ENCODE measurements around the gene GINS2.

DNA sequence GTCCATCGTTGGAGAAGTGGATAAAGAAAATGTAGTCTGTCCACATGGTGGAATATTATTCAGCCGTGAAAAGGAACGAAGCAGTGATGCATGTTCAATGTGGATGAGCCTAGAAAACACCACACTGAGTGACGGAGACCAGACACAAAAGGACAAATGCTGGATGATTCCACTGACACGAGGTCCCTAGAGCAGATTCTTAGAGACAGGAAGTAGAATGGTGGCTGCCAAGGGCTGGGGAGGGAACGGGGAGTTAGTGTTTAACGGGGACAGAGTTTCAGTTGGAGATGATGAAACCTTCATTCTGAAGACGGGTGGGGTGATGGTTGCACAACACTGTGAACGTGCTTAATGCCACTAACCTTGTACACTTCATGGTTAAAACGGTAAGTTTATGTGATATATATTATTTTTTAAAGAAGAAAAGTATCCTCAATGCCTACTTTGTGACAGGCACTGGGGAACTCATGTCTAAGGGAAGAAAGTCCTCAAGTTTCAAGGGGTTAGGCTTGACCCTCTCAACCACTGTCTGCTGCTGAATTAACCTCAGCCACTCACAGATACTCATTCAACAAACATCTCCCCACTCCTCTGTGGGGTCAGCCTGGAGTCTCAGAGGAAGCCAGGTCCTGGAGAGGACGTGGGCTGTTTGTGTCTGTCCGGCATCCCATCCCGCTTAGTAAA, 44.5 kb upstream of the GINS2 start:
- TF ChIP-seq, protein P1, sequence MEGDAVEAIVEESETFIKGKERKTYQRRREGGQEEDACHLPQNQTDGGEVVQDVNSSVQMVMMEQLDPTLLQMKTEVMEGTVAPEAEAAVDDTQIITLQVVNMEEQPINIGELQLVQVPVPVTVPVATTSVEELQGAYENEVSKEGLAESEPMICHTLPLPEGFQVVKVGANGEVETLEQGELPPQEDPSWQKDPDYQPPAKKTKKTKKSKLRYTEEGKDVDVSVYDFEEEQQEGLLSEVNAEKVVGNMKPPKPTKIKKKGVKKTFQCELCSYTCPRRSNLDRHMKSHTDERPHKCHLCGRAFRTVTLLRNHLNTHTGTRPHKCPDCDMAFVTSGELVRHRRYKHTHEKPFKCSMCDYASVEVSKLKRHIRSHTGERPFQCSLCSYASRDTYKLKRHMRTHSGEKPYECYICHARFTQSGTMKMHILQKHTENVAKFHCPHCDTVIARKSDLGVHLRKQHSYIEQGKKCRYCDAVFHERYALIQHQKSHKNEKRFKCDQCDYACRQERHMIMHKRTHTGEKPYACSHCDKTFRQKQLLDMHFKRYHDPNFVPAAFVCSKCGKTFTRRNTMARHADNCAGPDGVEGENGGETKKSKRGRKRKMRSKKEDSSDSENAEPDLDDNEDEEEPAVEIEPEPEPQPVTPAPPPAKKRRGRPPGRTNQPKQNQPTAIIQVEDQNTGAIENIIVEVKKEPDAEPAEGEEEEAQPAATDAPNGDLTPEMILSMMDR (IDR thresholded peaks at IDR 0.05) = no peak
- TF ChIP-seq POLR2A (IDR thresholded peaks at IDR 0.05) = no peak
- TF ChIP-seq POLR2AphosphoS5 (IDR thresholded peaks at IDR 0.05) = no peak
- TF ChIP-seq EP300 (IDR thresholded peaks at IDR 0.05) = no peak

All from stomach (tissue), 4 donors.